GM06990 (cell line): Measurements from ENCODE around the gene PLCL1.
A peak's percentile ranks its signal among the peaks of the same experiment; 100 is the strongest.

Experiments
- DNase-seq: peaks from one replicate; pipeline ENCODE4 v3.0.0-alpha.2; 2011; ENCODE audit not compliant: insufficient read length; ENCODE audit errors: extremely low read depth
- H3K27me3 ChIP-seq: replicated peaks from 2 replicates; pipeline ENCODE4 v1.6.0; 2011; ENCODE audit warnings: low read length; ENCODE audit not compliant: control insufficient read depth, insufficient read depth
- H3K36me3 ChIP-seq: 2 replicates; pipeline ENCODE4 v1.5.1; 2011; ENCODE audit warnings: low read length; ENCODE audit not compliant: control insufficient read depth, insufficient read depth
- H3K4me3 ChIP-seq: replicated peaks from 2 replicates; pipeline ENCODE4 v1.5.1; 2011; ENCODE audit warnings: low read depth, mild to moderate bottlenecking, control low read depth, low read length
- CTCF ChIP-seq: IDR thresholded peaks from 2 replicates; pipeline ENCODE4 v1.5.1; 2011; ENCODE audit warnings: low read length, control low read depth, mild to moderate bottlenecking, inconsistent platforms; ENCODE audit not compliant: insufficient read depth, poor library complexity, severe bottlenecking

The PLCL1 gene

GRCh38 chr2:197949224-197949623 is 144.8 kb downstream of the PLCL1 start:
- no peak for TF ChIP-seq CTCF
- Histone ChIP-seq H3K4me3 (no peak overlapping the region), H3K27me3 (no peaks in the 10 kb centered on the region), H3K36me3 (no peaks in the 10 kb centered on the region)
- no peak for DNase-seq

- no peak for TF ChIP-seq CTCF
- Histone ChIP-seq H3K4me3 (no peak overlapping the region), H3K36me3 (no peaks in the 10 kb centered on the region), H3K27me3 (no peaks in the 10 kb centered on the region)
- no peak for DNase-seq
Measured at GRCh38 chr2:197950006-197950405, 145.6 kb downstream of the PLCL1 start.

- TF ChIP-seq CTCF: no peak
- no peak for DNase-seq
- no peaks in the 10 kb centered on the region for H3K36me3 ChIP-seq
- no peak overlapping the region for H3K4me3 ChIP-seq
- no peaks in the 10 kb centered on the region for H3K27me3 ChIP-seq
Measured at GRCh38 chr2:197950724-197951123, 146.3 kb downstream of the PLCL1 start.

GRCh38 chr2:197952540-197953202 is 148.3 kb downstream of the PLCL1 start:
- Histone ChIP-seq H3K27me3 (no peaks in the 10 kb centered on the region), H3K36me3 (no peaks in the 10 kb centered on the region), H3K4me3 (no peak overlapping the region)
- TF ChIP-seq CTCF: no peak
- DNase-seq: peak; percentile 7

GRCh38 chr2:197954328-197954727 is 149.9 kb downstream of the PLCL1 start:
- H3K36me3 ChIP-seq: no peaks in the 10 kb centered on the region
- no peak for TF ChIP-seq CTCF
- H3K27me3 ChIP-seq: no peaks in the 10 kb centered on the region
- DNase-seq: no peak
- H3K4me3 ChIP-seq: no peak overlapping the region
